HL-60 (cell line): ENCODE results near the gene IL4R.

ENCODE experiments used
- GABPA ChIP-seq: IDR thresholded peaks from 2 replicates; pipeline ENCODE4 v1.6.1; 2012; ENCODE audit warnings: low read depth
- POLR2AphosphoS5 ChIP-seq: IDR thresholded peaks from 2 replicates; pipeline ENCODE4 v1.6.1; 2012; ENCODE audit warnings: low read depth
- REST ChIP-seq: IDR thresholded peaks from 2 replicates; pipeline ENCODE4 v1.6.1; 2012; ENCODE audit warnings: low read depth; ENCODE audit not compliant: insufficient replicate concordance
- SPI1 ChIP-seq: IDR thresholded peaks from 2 replicates; pipeline ENCODE4 v1.6.1; 2012; ENCODE audit warnings: low read depth, mild to moderate bottlenecking, borderline replicate concordance
- TF ChIP-seq, protein P1 (sequence below): IDR thresholded peaks from one replicate; pipeline ENCODE4 v1.5.1; 2011; ENCODE audit warnings: low read length, control low read depth, inconsistent platforms; ENCODE audit not compliant: insufficient read depth

- TF ChIP-seq, protein P1, sequence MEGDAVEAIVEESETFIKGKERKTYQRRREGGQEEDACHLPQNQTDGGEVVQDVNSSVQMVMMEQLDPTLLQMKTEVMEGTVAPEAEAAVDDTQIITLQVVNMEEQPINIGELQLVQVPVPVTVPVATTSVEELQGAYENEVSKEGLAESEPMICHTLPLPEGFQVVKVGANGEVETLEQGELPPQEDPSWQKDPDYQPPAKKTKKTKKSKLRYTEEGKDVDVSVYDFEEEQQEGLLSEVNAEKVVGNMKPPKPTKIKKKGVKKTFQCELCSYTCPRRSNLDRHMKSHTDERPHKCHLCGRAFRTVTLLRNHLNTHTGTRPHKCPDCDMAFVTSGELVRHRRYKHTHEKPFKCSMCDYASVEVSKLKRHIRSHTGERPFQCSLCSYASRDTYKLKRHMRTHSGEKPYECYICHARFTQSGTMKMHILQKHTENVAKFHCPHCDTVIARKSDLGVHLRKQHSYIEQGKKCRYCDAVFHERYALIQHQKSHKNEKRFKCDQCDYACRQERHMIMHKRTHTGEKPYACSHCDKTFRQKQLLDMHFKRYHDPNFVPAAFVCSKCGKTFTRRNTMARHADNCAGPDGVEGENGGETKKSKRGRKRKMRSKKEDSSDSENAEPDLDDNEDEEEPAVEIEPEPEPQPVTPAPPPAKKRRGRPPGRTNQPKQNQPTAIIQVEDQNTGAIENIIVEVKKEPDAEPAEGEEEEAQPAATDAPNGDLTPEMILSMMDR, result no peak
- TF ChIP-seq POLR2AphosphoS5 (no peak), GABPA (no peak), REST (no peak), SPI1 (peak; percentile 82)
These were observed 97.0 kb downstream of the IL4R start for GRCh38 chr16:27410761-27411160.
